HEK293 (cell line): ENCODE results near the gene PFN3.

Experiments
- KLF10 ChIP-seq: fragments of 450-650 bp; IDR thresholded peaks from 2 replicates; pipeline ENCODE4 v1.5.1; 2018; ENCODE audit warnings: missing biosample characterization, mild to moderate bottlenecking, missing genetic modification characterization
- MYNN ChIP-seq: fragments of 450-650 bp; formaldehyde crosslinking; IDR thresholded peaks from 2 replicates; pipeline ENCODE4 v1.5.1; 2016; ENCODE audit warnings: missing biosample characterization, missing genetic modification characterization, borderline replicate concordance
- SALL2 ChIP-seq: fragments of 450-650 bp; formaldehyde crosslinking; IDR thresholded peaks from 2 replicates; pipeline ENCODE4 v1.5.0; 2017; ENCODE audit warnings: missing biosample characterization, mild to moderate bottlenecking, missing genetic modification characterization, borderline replicate concordance
- ZEB2 ChIP-seq: fragments of 450-650 bp; formaldehyde crosslinking; IDR thresholded peaks from 2 replicates; pipeline ENCODE4 v1.5.1; 2016; ENCODE audit warnings: missing biosample characterization, missing genetic modification characterization
- ZFP69B ChIP-seq: fragments of 450-650 bp; formaldehyde crosslinking; IDR thresholded peaks from 2 replicates; pipeline ENCODE4 v1.5.1; 2016; ENCODE audit warnings: missing biosample characterization, missing genetic modification characterization
- ZNF266 ChIP-seq: fragments of 450-650 bp; formaldehyde crosslinking; IDR thresholded peaks from 2 replicates; pipeline ENCODE4 v1.5.1; 2016; ENCODE audit warnings: missing biosample characterization, missing genetic modification characterization, low read depth
- ZNF311 ChIP-seq: fragments of 450-650 bp; formaldehyde crosslinking; IDR thresholded peaks from 2 replicates; pipeline ENCODE4 v1.5.1; 2017; ENCODE audit warnings: missing biosample characterization, missing genetic modification characterization, borderline replicate concordance
- ZNF521 ChIP-seq: fragments of 450-650 bp; formaldehyde crosslinking; IDR thresholded peaks from 2 replicates; pipeline ENCODE4 v1.5.1; 2017; ENCODE audit warnings: missing biosample characterization, mild to moderate bottlenecking, missing genetic modification characterization
- TF ChIP-seq, protein P1 (sequence below): fragments of 450-650 bp; formaldehyde crosslinking; IDR thresholded peaks from 2 replicates; pipeline ENCODE4 v1.5.1; 2017; ENCODE audit warnings: missing biosample characterization, mild to moderate bottlenecking, missing genetic modification characterization, moderate library complexity
- TF ChIP-seq, protein P2 (sequence below): fragments of 450-650 bp; formaldehyde crosslinking; IDR thresholded peaks from 2 replicates; pipeline ENCODE4 v1.5.1; 2016; ENCODE audit warnings: missing biosample characterization, missing genetic modification characterization
- TF ChIP-seq, protein P3 (sequence below): fragments of 450-650 bp; formaldehyde crosslinking; conservative IDR thresholded peaks from 2 replicates; pipeline ENCODE4 v1.5.1; 2016; ENCODE audit warnings: low read depth, missing biosample characterization, missing genetic modification characterization
- TF ChIP-seq, protein P4 (sequence below): fragments of 450-650 bp; formaldehyde crosslinking; IDR thresholded peaks from 2 replicates; pipeline ENCODE4 v1.5.1; 2016; ENCODE audit warnings: missing biosample characterization, missing genetic modification characterization
- TF ChIP-seq, protein P5 (sequence below): fragments of 450-650 bp; formaldehyde crosslinking; IDR thresholded peaks from 2 replicates; pipeline ENCODE4 v1.5.1; 2016; ENCODE audit warnings: missing biosample characterization, missing genetic modification characterization, borderline replicate concordance
- TF ChIP-seq, protein P6 (sequence below): fragments of 450-650 bp; formaldehyde crosslinking; IDR thresholded peaks from 2 replicates; pipeline ENCODE4 v1.5.1; 2016; ENCODE audit warnings: missing biosample characterization, missing genetic modification characterization, low read depth
- TF ChIP-seq, protein P7 (sequence below): fragments of 450-650 bp; formaldehyde crosslinking; IDR thresholded peaks from 2 replicates; pipeline ENCODE4 v1.5.0; 2017; ENCODE audit warnings: missing biosample characterization, missing genetic modification characterization, borderline replicate concordance

The PFN3 gene

DNA sequence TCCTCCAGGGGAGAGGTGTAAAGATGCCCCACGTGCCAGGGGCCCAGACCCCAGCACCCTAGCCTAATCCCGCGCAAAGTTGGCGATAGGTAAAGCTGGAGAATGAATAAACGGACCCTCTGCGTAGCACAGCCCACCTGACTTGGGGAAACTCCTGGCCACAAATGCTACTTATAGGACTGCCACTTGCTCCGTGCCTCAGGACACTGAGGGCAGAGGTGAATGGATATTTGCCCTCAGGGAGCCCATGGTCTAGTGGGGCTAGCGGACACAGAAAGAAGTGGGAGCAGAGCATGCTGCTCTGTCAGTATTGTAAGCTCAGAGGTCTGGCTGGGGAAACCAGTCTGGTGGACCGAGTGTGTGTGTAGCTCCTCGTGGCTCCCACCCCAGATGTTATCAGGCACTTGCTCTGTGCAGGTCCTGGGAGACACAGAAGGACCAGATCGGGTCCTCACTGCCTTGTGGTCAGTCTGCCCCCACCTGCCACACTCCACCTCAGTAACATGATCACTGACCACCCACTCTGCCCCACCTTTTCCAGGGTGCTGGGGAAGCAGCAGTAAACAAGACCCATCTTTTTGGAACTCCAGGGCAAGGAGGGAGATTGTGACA lies 26.9 kb upstream of the PFN3 start (continued):
- TF ChIP-seq, protein P1, sequence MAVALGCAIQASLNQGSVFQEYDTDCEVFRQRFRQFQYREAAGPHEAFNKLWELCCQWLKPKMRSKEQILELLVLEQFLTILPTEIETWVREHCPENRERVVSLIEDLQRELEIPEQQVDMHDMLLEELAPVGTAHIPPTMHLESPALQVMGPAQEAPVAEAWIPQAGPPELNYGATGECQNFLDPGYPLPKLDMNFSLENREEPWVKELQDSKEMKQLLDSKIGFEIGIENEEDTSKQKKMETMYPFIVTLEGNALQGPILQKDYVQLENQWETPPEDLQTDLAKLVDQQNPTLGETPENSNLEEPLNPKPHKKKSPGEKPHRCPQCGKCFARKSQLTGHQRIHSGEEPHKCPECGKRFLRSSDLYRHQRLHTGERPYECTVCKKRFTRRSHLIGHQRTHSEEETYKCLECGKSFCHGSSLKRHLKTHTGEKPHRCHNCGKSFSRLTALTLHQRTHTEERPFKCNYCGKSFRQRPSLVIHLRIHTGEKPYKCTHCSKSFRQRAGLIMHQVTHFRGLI (tag by site-specific recombination), result no peak
- TF ChIP-seq, protein P2, sequence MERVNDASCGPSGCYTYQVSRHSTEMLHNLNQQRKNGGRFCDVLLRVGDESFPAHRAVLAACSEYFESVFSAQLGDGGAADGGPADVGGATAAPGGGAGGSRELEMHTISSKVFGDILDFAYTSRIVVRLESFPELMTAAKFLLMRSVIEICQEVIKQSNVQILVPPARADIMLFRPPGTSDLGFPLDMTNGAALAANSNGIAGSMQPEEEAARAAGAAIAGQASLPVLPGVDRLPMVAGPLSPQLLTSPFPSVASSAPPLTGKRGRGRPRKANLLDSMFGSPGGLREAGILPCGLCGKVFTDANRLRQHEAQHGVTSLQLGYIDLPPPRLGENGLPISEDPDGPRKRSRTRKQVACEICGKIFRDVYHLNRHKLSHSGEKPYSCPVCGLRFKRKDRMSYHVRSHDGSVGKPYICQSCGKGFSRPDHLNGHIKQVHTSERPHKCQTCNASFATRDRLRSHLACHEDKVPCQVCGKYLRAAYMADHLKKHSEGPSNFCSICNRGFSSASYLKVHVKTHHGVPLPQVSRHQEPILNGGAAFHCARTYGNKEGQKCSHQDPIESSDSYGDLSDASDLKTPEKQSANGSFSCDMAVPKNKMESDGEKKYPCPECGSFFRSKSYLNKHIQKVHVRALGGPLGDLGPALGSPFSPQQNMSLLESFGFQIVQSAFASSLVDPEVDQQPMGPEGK (tag by site-specific recombination), result 0 out of 2 replicates have a peak, but pooled peaks have one; percentile 33
- no peak for TF ChIP-seq ZNF311 (tag by site-specific recombination)
- no peak for TF ChIP-seq SALL2 (tag by site-specific recombination)
- TF ChIP-seq, protein P3, sequence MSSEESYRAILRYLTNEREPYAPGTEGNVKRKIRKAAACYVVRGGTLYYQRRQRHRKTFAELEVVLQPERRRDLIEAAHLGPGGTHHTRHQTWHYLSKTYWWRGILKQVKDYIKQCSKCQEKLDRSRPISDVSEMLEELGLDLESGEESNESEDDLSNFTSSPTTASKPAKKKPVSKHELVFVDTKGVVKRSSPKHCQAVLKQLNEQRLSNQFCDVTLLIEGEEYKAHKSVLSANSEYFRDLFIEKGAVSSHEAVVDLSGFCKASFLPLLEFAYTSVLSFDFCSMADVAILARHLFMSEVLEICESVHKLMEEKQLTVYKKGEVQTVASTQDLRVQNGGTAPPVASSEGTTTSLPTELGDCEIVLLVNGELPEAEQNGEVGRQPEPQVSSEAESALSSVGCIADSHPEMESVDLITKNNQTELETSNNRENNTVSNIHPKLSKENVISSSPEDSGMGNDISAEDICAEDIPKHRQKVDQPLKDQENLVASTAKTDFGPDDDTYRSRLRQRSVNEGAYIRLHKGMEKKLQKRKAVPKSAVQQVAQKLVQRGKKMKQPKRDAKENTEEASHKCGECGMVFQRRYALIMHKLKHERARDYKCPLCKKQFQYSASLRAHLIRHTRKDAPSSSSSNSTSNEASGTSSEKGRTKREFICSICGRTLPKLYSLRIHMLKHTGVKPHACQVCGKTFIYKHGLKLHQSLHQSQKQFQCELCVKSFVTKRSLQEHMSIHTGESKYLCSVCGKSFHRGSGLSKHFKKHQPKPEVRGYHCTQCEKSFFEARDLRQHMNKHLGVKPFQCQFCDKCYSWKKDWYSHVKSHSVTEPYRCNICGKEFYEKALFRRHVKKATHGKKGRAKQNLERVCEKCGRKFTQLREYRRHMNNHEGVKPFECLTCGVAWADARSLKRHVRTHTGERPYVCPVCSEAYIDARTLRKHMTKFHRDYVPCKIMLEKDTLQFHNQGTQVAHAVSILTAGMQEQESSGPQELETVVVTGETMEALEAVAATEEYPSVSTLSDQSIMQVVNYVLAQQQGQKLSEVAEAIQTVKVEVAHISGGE (tag by site-specific recombination), result 0 out of 2 replicates have a peak, but pooled peaks have one; percentile 17
- TF ChIP-seq, protein P4, sequence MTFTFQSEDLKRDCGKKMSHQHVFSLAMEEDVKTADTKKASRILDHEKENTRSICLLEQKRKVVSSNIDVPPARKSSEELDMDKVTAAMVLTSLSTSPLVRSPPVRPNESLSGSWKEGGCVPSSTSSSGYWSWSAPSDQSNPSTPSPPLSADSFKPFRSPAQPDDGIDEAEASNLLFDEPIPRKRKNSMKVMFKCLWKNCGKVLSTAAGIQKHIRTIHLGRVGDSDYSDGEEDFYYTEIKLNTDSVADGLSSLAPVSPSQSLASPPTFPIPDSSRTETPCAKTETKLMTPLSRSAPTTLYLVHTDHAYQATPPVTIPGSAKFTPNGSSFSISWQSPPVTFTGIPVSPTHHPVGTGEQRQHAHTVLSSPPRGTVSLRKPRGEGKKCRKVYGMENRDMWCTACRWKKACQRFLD (tag by site-specific recombination), result no peak
- TF ChIP-seq, protein P5, sequence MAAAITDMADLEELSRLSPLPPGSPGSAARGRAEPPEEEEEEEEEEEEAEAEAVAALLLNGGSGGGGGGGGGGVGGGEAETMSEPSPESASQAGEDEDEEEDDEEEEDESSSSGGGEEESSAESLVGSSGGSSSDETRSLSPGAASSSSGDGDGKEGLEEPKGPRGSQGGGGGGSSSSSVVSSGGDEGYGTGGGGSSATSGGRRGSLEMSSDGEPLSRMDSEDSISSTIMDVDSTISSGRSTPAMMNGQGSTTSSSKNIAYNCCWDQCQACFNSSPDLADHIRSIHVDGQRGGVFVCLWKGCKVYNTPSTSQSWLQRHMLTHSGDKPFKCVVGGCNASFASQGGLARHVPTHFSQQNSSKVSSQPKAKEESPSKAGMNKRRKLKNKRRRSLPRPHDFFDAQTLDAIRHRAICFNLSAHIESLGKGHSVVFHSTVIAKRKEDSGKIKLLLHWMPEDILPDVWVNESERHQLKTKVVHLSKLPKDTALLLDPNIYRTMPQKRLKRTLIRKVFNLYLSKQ, result no peak
- 0 out of 2 replicates have a peak, but pooled peaks have one; percentile 49 for TF ChIP-seq ZFP69B (tag by site-specific recombination)
- no peak for TF ChIP-seq ZNF521 (tag by site-specific recombination)
- TF ChIP-seq, protein P6, sequence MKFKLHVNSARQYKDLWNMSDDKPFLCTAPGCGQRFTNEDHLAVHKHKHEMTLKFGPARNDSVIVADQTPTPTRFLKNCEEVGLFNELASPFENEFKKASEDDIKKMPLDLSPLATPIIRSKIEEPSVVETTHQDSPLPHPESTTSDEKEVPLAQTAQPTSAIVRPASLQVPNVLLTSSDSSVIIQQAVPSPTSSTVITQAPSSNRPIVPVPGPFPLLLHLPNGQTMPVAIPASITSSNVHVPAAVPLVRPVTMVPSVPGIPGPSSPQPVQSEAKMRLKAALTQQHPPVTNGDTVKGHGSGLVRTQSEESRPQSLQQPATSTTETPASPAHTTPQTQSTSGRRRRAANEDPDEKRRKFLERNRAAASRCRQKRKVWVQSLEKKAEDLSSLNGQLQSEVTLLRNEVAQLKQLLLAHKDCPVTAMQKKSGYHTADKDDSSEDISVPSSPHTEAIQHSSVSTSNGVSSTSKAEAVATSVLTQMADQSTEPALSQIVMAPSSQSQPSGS (tag by site-specific recombination), result no peak
- no peak for TF ChIP-seq ZNF266
- TF ChIP-seq MYNN (tag by site-specific recombination), result no peak
- 0 out of 2 replicates have a peak, but pooled peaks have one; percentile 5 for TF ChIP-seq ZEB2 (tag by site-specific recombination)
- TF ChIP-seq, protein P7, sequence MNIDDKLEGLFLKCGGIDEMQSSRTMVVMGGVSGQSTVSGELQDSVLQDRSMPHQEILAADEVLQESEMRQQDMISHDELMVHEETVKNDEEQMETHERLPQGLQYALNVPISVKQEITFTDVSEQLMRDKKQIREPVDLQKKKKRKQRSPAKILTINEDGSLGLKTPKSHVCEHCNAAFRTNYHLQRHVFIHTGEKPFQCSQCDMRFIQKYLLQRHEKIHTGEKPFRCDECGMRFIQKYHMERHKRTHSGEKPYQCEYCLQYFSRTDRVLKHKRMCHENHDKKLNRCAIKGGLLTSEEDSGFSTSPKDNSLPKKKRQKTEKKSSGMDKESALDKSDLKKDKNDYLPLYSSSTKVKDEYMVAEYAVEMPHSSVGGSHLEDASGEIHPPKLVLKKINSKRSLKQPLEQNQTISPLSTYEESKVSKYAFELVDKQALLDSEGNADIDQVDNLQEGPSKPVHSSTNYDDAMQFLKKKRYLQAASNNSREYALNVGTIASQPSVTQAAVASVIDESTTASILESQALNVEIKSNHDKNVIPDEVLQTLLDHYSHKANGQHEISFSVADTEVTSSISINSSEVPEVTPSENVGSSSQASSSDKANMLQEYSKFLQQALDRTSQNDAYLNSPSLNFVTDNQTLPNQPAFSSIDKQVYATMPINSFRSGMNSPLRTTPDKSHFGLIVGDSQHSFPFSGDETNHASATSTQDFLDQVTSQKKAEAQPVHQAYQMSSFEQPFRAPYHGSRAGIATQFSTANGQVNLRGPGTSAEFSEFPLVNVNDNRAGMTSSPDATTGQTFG (tag by site-specific recombination), result no peak
- 0 out of 2 replicates have a peak, but pooled peaks have one; percentile 9 for TF ChIP-seq KLF10 (tag by site-specific recombination)
